Measurements from ENCODE around the gene NPEPPS.
"Not testable (repeated sequence)": the region's sequence is repeated elsewhere in the genome, so short reads cannot be mapped to it uniquely, and the experiment has no call there.

NPEPPS gene, protein sequence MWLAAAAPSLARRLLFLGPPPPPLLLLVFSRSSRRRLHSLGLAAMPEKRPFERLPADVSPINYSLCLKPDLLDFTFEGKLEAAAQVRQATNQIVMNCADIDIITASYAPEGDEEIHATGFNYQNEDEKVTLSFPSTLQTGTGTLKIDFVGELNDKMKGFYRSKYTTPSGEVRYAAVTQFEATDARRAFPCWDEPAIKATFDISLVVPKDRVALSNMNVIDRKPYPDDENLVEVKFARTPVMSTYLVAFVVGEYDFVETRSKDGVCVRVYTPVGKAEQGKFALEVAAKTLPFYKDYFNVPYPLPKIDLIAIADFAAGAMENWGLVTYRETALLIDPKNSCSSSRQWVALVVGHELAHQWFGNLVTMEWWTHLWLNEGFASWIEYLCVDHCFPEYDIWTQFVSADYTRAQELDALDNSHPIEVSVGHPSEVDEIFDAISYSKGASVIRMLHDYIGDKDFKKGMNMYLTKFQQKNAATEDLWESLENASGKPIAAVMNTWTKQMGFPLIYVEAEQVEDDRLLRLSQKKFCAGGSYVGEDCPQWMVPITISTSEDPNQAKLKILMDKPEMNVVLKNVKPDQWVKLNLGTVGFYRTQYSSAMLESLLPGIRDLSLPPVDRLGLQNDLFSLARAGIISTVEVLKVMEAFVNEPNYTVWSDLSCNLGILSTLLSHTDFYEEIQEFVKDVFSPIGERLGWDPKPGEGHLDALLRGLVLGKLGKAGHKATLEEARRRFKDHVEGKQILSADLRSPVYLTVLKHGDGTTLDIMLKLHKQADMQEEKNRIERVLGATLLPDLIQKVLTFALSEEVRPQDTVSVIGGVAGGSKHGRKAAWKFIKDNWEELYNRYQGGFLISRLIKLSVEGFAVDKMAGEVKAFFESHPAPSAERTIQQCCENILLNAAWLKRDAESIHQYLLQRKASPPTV

DNA sequence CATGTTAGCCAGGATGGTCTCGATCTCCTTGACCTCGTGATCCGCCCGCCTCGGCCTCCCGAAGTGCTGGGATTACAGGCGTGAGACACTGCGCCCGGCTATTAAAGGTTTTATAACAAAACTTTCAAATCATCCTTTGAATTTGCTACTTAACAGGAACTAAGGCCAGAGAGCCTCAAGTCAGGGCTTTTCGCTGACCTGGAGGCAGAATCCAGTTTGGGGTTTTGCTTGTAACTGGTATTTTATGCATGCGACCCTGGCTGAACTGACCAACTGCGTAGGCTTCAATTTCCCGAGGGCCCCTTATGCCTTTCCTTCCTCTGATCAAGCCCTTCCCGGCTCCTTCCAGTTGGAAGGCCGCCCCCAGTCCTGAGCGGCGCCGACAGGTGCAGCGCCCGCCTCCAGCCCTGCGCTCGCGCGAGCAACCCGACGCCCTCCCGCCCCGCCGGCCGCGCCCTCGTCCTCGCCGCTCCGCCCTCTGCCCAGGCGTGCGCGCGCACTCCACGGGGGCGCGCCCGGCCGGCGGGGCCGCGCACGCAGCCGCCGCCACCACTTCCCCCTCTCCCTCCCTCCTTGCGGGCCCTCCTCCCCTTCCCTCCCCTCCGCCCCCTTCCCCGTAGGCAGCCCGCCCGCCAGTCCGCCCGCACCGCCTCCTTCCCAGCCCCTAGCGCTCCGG lies at the start of gene NPEPPS:
NPEPPS (plus strand) TSS at position 552 of the 676 bp plus-strand sequence. CDS start 193 bp downstream, outside the sequence.
- FAIRE-seq = not testable (repeated sequence)

DNA sequence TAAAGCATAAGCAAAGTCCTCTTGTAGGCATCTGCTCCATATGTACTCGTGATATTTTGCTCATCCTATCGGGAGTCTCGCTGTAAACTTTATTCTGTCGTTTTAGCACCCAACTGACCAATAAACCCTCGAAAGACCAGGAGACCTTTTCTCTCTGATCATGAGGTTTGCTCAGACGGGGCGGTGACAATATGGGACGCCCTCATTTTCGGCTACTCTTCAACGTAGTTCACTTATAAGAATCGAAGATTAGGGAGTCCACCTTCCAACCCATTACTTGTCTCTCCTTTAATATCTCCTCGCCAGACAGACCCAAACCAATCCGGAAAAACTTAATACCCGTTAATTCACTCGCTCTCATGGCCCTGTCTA lies 39.1 kb upstream of the NPEPPS start:
- FAIRE-seq = not testable (repeated sequence)

DNA sequence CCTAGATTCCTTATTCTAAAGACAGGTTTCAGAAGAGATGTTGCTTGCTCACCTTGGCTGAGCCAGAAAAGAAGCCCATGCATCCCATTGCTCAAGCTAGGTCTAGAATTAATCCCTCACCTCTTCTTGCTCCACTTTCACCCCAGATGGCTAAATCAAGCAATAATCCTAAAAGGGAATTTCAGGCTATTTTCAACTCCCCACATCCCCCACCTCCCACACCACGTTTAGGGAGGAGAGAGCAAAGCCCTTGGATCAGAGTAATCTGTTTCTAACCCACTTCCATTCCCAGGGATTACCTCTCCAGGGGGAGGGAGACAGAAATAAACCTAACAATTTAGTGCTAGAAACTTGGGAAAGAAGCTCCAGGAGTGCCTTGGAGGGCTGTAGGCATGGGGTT lies 31.8 kb upstream of the NPEPPS start:
- not testable (repeated sequence) for FAIRE-seq

DNA sequence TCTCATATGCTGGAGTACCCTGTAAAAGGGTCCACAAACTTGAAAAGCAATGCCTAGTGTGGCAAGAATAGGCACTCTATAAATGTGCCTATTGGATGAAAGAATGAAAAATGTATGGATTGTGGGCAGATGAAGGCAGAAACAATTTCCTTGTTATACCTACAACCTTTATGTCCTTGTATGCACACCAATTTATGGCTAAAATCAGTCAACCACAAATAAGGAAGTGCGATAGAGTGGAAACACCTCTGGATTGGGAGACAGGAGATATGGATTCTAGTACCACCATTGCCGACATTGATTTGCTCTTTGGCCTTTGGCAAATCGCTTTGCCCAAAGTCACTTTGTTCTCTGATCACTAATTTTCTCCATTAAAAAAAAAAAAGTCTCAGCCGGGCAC lies 31.4 kb upstream of the NPEPPS start:
- not testable (repeated sequence) for FAIRE-seq

DNA sequence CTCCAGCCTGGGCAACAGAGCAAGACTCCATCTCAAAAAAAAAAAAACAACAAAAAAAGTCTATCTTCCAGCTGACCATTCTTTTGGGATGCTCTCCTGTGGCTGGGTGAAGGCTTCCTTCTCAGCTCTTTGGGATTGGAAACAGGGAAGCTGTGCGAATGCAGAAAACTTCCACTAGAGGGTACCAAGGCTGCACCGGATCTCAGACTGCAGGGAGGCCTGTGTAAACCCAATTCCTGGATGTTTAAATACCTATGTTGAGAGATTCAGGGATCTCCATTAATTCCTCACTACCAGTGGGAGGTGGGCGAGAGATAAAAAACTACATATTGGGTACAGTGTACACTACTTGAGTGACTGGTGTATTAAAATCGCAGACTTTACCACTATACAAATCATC lies 30.3 kb upstream of the NPEPPS start:
- FAIRE-seq = not testable (repeated sequence)

DNA sequence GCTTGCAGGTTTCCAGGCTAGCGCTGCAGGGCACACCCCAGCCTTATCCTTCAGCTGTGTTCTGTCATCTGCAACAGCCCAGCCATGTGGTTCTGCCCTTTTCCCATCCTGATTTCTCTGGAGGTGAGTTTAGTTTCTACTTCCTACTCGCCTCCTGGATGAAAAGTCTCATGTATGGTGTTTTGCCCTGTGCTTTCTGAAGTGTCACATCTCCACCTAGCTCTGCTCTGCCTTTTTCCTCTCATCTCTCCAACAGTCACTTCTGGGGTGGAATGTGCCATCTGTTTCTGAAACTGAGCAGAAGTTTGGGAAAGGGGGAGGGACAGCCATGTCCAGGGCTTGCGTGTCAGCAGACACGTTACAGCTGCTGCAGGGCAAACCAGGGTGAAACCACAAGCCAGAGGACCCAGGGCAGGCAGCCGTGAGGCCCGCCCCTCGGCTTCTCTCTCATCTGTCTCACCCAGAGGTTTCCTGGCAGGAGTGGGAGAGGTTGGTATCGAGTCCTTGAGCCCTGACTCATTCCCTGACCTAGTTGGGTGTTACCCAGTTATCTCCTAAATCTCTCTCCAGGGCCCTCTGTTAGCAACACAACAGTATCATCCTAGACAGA lies 28.7 kb upstream of the NPEPPS start:
- FAIRE-seq = not testable (repeated sequence)

DNA sequence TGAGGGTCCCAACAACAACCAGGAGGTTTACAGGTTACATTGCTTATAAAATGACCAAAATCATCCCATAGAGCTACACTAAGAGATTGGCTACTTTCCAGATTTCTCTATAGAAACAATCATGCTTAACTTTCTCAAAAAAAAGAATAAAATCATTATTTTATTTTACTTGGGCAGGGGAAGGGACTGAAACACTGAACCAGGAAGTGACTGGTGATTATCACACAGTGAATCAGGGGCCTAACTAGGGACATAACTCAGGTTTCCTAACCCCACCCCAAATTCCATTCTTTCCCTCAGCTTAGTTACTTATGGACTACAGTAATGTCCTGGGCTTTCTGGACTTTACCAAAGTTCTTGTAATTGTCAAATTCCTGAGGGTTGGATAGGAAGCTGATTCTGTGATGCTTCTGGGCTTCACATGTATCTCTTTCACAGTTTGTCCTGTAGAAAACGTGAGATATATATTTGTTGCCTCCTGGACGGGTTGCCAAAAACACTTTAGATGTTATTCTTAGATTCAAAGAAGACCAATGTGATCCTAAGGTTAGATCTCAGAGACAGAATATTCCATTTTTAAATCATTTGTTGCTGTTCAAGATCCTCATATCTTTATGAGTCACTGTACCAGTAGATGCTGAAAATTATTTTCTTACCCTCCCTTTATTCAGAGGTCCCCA lies 28.0 kb upstream of the NPEPPS start:
- FAIRE-seq = not testable (repeated sequence)

DNA sequence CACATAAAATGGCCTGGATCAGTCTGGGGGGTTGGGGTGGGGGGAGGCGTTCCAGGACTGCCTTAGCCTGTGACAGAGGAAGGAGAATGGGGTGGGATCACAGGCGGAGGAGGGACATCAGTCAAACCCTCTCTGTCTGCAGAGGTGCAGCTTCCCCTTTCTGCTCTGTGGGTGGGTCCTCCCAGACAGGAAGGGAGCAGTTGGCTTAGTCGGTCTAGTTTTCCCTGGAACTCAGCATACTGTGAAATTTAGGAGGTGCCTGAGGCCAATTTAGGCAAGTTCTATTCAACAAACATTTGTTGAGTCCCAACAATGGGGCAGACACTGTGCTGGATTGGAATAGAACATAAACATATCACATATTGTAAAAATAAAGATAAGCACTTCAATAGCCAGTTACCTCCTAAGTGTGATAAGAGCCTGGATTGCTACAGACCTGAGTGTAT lies 19.2 kb upstream of the NPEPPS start:
- not testable (repeated sequence) for FAIRE-seq

DNA sequence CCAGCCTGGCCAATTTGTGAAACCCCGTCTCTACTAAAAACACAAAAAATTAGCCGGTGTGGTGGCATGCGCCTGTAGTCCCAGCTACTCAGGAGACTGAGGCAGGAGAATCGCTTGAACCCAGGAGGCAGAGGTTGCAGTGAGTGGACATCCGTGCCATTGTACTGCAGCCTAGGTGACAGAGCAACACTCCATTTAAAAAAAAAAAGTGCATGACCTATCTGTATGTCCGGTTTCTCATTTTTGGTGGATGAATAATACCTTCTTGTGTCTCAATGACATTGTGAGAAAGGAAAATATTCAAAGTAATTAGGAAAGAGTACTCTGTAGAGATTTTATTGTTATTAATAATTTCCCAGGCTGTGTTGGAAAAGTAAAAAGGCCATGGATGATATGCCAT lies 17.6 kb upstream of the NPEPPS start:
- not testable (repeated sequence) for FAIRE-seq

DNA sequence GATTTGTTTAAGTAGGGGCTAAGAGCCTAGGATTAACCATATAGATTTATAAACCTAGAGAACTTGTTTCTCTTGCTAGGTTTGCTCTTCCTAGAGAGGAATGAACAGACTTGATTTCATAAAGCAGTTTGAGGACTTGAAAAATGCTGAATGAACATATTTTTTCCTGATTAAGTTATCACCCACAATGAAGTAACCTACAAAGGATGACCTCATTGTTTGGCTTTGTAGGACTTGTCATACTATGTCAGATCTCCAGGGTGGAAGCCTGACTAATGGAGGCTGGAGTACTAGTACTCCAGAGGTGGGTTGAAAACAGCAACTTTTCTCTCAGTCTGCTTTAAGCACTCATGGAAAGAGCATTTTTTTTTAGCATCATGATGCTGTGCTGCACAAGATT lies 12.0 kb upstream of the NPEPPS start:
- not testable (repeated sequence) for FAIRE-seq

DNA sequence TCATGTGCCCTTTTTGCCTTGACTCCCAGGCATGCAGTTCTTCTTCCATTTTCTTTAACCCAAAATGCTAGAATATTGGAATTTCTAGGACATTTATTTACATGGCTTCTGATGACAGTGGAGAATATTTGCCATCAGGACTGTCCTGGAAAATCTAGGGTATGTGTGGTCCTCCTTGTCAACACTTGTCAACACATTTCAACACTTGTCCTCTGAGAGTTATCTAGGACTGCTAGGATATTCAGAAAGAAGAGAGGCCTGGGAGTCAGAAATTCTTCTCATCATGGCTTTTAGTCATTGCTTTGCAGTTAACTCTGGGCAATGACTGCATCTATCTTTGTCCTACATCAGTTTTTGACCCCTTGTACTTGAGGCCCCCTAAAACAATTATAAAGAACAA lies 11.5 kb upstream of the NPEPPS start:
- not testable (repeated sequence) for FAIRE-seq

DNA sequence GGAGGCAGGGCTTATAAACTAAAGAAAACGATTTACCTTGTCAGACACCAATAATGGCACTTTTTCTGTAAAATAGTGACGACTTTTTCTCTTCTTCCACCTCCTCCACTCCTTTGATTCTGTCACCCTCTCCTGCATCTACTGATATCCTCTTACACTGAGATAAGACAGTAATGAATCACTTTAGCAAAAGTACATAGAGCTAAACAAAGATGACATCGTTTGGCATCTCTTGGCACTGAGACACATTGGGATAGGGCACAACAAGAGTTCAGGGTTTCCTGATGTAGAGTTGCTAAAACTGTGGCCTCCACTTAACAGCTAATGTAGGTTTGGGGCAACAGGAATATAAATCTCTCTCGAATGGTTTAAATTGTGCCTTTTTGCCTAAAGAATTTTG lies 10.6 kb upstream of the NPEPPS start:
- not testable (repeated sequence) for FAIRE-seq

DNA sequence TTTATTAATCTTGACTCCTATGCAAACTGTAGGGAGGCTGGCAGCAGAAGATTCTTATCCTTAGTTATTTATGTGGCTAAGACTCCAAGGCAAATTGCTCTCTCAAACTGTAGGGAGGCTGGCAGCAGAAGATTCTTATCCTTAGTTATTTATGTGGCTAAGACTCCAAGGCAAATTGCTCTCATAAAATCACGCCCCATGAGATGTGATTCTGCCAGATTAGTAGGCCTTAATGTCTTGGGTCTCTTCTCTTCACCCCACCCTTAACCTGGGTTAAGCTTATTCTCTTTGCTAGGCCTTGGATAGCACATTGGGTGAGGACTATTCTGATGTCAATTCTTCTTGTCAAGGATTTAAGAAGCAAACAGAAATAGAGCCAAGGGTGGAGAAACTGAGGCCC lies 9.5 kb upstream of the NPEPPS start:
- FAIRE-seq = not testable (repeated sequence)

DNA sequence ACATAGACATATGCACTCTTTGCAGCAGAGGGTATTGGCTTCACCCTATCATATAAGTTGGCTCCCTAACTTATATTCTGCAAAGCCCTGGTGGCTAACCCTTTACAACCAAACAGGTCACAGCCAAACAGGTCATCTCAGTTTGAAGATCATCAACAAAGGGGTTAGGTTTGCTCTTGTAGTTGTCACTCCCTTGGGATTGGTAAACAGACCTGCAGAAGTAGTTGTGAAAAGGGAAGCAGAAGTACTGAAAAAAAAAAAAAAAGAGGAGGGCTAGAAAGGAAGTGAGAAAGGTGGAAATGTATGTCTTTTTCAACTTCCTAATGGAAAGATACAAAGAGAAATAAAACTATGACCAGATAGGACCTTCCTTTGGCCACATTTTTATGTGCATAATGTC lies 8.6 kb upstream of the NPEPPS start:
- FAIRE-seq = not testable (repeated sequence)

DNA sequence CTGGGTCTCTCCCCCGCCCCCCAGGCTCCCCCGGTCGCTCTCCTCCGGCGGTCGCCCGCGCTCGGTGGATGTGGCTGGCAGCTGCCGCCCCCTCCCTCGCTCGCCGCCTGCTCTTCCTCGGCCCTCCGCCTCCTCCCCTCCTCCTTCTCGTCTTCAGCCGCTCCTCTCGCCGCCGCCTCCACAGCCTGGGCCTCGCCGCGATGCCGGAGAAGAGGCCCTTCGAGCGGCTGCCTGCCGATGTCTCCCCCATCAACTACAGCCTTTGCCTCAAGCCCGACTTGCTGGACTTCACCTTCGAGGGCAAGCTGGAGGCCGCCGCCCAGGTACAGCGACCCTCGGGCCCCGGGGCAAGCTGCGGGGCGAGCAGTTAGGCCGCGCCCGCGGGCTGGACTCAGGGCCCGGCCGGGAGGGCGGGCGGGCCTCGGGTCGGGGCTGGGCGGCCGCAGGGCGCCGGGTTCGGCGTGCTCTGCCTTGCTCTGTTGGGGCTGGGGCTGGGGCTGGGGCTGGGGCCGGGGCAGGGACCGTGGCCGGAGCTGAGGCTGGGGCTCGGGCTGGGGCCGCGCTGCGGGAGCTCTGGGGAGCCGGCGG lies 419 bp downstream of the NPEPPS start:
- FAIRE-seq = not testable (repeated sequence)

DNA sequence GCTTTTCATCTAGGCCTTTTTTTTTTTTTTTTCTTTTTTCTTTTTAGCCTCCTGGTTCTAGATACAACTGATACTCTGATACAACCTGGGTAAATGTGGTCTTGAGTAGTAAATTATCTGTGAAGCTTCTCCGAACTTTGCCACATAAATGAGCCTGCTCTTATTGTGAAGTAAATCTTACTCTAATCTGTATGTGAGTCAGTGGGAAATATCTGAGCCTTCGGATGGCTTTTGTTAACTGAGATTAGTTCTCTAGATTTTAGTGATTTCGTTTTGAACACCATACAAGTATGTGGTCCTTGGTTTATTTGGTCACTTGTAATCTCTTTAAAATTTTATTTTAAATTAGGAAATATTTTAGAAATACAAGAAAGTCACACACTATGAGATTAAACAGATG lies 8.2 kb downstream of the NPEPPS start:
- not testable (repeated sequence) for FAIRE-seq

DNA sequence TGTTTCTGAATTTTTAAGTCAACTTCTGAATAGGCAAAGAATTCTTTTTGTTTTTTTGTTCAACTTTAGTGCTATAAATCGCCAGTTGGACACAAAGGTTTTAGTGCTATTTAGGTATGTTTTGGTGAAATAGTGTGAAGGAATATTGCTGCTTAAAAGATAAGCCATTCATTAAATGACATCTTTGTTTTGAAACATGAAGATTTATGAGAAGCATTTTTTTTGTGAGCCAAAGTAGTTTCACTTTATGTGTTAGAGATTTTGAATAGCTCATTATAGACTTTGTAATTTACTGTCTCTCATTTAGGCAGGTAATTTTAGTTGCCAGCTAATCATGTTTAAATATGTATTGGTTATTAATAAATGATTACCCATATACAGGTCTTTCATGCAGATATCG lies 10.8 kb downstream of the NPEPPS start:
- FAIRE-seq = not testable (repeated sequence)

DNA sequence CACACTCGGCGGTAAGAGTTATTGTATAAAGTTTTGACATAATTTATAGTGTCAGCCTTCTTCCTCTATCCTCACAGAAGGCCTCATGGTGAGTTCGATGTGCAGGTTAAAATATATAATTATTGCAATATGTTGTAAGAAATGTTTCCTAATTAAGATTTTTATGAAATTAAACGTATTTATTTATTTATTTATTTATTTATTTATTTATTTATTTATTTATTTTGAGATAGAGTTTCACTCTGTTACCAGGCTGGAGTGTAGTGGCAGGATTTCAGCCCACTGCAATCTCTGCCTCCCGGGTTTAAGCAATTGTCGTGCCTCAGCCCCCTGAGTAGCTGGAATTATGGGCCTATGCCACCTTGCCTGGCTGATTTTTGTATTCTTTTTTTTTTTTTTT lies 13.4 kb downstream of the NPEPPS start:
- FAIRE-seq = not testable (repeated sequence)

DNA sequence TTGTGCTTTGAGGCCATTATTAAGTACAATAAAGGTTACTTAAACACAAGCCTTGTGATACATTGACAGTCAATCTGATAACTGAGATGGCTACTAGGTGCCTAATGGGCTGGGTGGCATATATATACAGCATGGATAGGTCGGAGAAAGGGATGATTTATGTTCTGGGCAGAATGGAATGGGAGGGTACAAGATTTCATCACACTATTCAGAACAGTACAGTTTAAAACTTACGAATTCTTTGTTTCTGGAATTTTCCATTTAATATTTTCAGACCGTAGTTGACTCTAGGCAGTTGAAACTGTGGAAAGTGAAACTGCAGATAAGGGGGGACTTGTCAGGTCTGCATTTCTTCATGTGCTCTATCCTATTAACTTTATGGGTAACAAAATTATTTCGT lies 23.8 kb downstream of the NPEPPS start:
- not testable (repeated sequence) for FAIRE-seq

DNA sequence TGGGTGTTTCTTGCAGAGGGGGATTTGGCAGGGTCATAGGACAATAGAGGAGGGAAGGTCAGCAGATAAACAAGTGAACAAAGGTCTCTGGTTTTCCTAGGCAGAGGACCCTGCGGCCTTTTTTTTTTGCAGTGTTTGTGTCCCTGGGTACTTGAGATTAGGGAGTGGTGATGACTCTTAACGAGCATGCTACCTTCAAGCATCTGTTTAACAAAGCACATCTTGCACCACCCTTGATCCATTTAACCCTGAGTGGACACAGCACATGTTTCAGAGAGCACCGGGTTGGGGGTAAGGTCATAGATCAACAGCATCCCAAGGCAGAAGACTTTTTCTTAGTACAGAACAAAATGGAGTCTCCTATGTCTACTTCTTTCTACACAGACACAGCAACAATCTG lies 25.2 kb downstream of the NPEPPS start:
- not testable (repeated sequence) for FAIRE-seq

DNA sequence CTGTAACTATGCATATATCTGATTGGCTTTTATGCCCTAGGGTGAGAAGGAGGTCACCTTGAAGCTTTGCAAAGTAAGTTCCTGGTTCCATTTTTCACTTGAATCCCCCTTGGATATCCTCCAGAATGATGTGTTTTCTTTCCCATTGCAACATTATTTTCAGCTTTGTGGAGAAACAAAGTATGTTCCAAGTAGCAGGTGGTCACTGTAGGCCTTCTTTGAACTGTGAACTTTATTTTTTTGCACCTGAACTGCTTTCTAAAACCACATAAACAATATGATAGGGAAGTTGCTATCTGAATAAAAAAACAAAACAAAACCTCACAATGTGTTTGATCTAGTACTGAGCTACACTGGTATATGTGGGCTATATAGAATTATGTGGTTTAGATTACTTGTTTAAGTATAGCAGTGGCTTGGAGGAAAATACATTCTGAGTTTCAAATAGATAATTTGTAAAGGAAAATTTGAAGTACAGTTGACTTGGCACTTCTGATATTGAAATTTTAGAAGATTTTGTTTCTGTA lies 29.7 kb downstream of the NPEPPS start:
- not testable (repeated sequence) for FAIRE-seq
